ENCODE measurements around the gene XRCC1.

DNA sequence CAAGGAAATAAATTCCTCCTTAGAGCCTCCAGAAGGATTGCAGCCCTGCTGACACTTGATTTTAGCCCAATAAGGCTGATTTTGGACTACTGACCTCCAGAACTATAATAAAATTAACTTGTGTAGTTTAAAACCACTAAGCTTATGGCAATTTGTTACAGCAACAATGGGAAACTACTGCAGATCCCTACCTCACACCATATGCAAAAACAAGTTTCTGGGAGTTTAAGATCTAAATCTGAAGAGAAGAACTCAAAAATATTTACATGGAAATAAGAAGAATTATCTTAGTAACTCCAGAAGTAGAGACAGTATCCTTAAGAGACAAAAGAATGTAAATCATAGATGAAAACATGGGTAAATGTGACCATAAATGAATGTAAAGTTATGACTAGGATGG, 36.4 kb downstream of the XRCC1 start:
- TF ChIP-seq CTCF (IDR thresholded peaks at IDR 0.05 in 2 of 3, conservative IDR thresholded peaks at IDR 0.05 in 1 of 3; ENCODE audit: borderline replicate concordance in 1 of 3, insufficient read depth in 1 of 3, low read depth in 2 of 3, low read length in 2 of 3): no peak
- TF ChIP-seq RAD21 (IDR thresholded peaks at IDR 0.05; ENCODE audit: low read depth): no peak
- TF ChIP-seq, protein P1, sequence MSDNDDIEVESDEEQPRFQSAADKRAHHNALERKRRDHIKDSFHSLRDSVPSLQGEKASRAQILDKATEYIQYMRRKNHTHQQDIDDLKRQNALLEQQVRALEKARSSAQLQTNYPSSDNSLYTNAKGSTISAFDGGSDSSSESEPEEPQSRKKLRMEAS (IDR thresholded peaks at IDR 0.05): no peak
- TF ChIP-seq POLR2A (IDR thresholded peaks at IDR 0.05; ENCODE audit: borderline replicate concordance, extremely low read depth, insufficient read depth, insufficient read length): no peak
- TF ChIP-seq POLR2AphosphoS5 (IDR thresholded peaks at IDR 0.05; ENCODE audit: low read depth, low read length): no peak
- no peak for TF ChIP-seq YY1 (IDR thresholded peaks at IDR 0.05; ENCODE audit: extremely low read depth, insufficient replicate concordance, low read depth, low read length)
- TF ChIP-seq, protein P2, sequence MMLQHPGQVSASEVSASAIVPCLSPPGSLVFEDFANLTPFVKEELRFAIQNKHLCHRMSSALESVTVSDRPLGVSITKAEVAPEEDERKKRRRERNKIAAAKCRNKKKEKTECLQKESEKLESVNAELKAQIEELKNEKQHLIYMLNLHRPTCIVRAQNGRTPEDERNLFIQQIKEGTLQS (IDR thresholded peaks at IDR 0.05): no peak
- no peak for TF ChIP-seq REST (IDR thresholded peaks at IDR 0.05; ENCODE audit: low read depth)
- TF ChIP-seq JUND (IDR thresholded peaks at IDR 0.05): no peak
- no peak for TF ChIP-seq SIN3A (IDR thresholded peaks at IDR 0.05; ENCODE audit: low read depth)
- TF ChIP-seq EZH2 (IDR thresholded peaks at IDR 0.05): no peak
- TF ChIP-seq FOSL1 (IDR thresholded peaks at IDR 0.05; ENCODE audit: low read depth): no peak

All from HCT116 (cell line).